Measurements from ENCODE around the gene OR1C1. TPM values are rescaled to one million over a fixed set of nuclear protein-coding genes. Genes with fewer than 3 reads are reported as not detected.
"Not testable (repeated sequence)": the region's sequence is repeated elsewhere in the genome, so short reads cannot be mapped to it uniquely, and the experiment has no call there.

OR1C1 gene
- total RNA-seq, result not detected

- no peak within 1 kb of the TSS for H3K4me3 ChIP-seq
- intact Hi-C loops (cut with DNase I; ENCODE audit: low total_unique reads) (no loop called here), in situ Hi-C loops (cut with MboI; ENCODE audit: low pct_ligation_motif_present in 1 of 4, low pct_unique_long_range_greater_than_20kb in 1 of 4, low sequenced_read_pairs in 3 of 4) (no loop called here)
- no peaks in the 10 kb centered on the region for H3K9me3 ChIP-seq
- H3K27ac ChIP-seq, result no peak within 1 kb of the TSS
- no peaks in the 10 kb centered on the region for H3K4me1 ChIP-seq
- DNase-seq, result no peak
- no peaks in the 10 kb centered on the region for H3K27me3 ChIP-seq
- TF ChIP-seq POLR2AphosphoS5 (IDR thresholded peaks at IDR 0.05), result no peak
- no peak for TF ChIP-seq POLR2A (IDR thresholded peaks at IDR 0.05)
- no peak for TF ChIP-seq EP300 (IDR thresholded peaks at IDR 0.05; ENCODE audit: low read depth)
- no peak for TF ChIP-seq CTCF (IDR thresholded peaks at IDR 0.05)
- WGBS, 2 donors (ENCODE audit: low coverage in 1 of 2), result 89 to 94% methylated on average over 3 of the region's 3 CpGs
- no peaks in the 10 kb centered on the region for H3K36me3 ChIP-seq
These were observed at the start of gene OR1C1 for GRCh38 chr1:247760456-247760855. OR1C1 (minus strand) TSS chr1:247760556; CDS start chr1:247758406, 2,150 bp downstream.

GRCh38 chr1:247797518-247797917, 37.2 kb upstream of the OR1C1 start:
- Histone ChIP-seq H3K4me1 (no peaks in the 10 kb centered on the region), H3K27me3 (no peaks in the 10 kb centered on the region), H3K27ac (no peak overlapping the region), H3K36me3 (no peaks in the 10 kb centered on the region), H3K9me3 (no peaks in the 10 kb centered on the region), H3K4me3 (no peak overlapping the region)
- TF ChIP-seq POLR2AphosphoS5 (IDR thresholded peaks at IDR 0.05) (no peak), POLR2A (IDR thresholded peaks at IDR 0.05) (no peak), EP300 (IDR thresholded peaks at IDR 0.05; ENCODE audit: low read depth) (no peak), CTCF (IDR thresholded peaks at IDR 0.05) (no peak)
- WGBS, 2 donors (ENCODE audit: low coverage in 1 of 2), result 40 to 41% methylated on average over 2 of the region's 2 CpGs
- in situ Hi-C loops (cut with MboI; ENCODE audit: low pct_ligation_motif_present in 1 of 4, low pct_unique_long_range_greater_than_20kb in 1 of 4, low sequenced_read_pairs in 3 of 4), result no loop called here
- no peak for DNase-seq
- intact Hi-C loops (cut with DNase I; ENCODE audit: low total_unique reads), result no loop called here

- Histone ChIP-seq H3K4me3 (no peak overlapping the region), H3K27ac (no peak overlapping the region), H3K4me1 (no peaks in the 10 kb centered on the region), H3K9me3 (no peaks in the 10 kb centered on the region), H3K36me3 (no peaks in the 10 kb centered on the region), H3K27me3 (no peaks in the 10 kb centered on the region)
- intact Hi-C loops (cut with DNase I; ENCODE audit: low total_unique reads) (no loop called here), in situ Hi-C loops (cut with MboI; ENCODE audit: low pct_ligation_motif_present in 1 of 4, low pct_unique_long_range_greater_than_20kb in 1 of 4, low sequenced_read_pairs in 3 of 4) (no loop called here)
- no peak for DNase-seq
- no peak for TF ChIP-seq POLR2AphosphoS5 (IDR thresholded peaks at IDR 0.05)
- TF ChIP-seq POLR2A (IDR thresholded peaks at IDR 0.05), result no peak
- TF ChIP-seq EP300 (IDR thresholded peaks at IDR 0.05; ENCODE audit: low read depth), result no peak
- no peak for TF ChIP-seq CTCF (IDR thresholded peaks at IDR 0.05)
These were observed 9.2 kb upstream of the OR1C1 start for GRCh38 chr1:247769603-247770002.

- H3K36me3 ChIP-seq; H3K27ac ChIP-seq; H3K9me3 ChIP-seq; H3K27me3 ChIP-seq; DNase-seq; in situ Hi-C loops (cut with MboI; ENCODE audit: low pct_ligation_motif_present in 1 of 4, low pct_unique_long_range_greater_than_20kb in 1 of 4, low sequenced_read_pairs in 3 of 4); H3K4me3 ChIP-seq; H3K4me1 ChIP-seq; intact Hi-C loops (cut with DNase I; ENCODE audit: low total_unique reads): not testable (repeated sequence)
- WGBS, 2 donors (ENCODE audit: low coverage in 1 of 2), result 90 to 100% methylated on average over 1 of the region's 1 CpG
These were observed 6.0 kb downstream of the OR1C1 start for GRCh38 chr1:247754311-247754710.

- H3K4me1 ChIP-seq, result no peaks in the 10 kb centered on the region
- no peak overlapping the region for H3K27ac ChIP-seq
- DNase-seq, result no peak
- no peak for TF ChIP-seq POLR2A (IDR thresholded peaks at IDR 0.05)
- no peak for TF ChIP-seq EP300 (IDR thresholded peaks at IDR 0.05; ENCODE audit: low read depth)
- WGBS, 2 donors (ENCODE audit: low coverage in 1 of 2), result no CpG with 5 or more reads among the region's 1 CpG
- no peaks in the 10 kb centered on the region for H3K9me3 ChIP-seq
- in situ Hi-C loops (cut with MboI; ENCODE audit: low pct_ligation_motif_present in 1 of 4, low pct_unique_long_range_greater_than_20kb in 1 of 4, low sequenced_read_pairs in 3 of 4), result no loop called here
- intact Hi-C loops (cut with DNase I; ENCODE audit: low total_unique reads), result no loop called here
- no peak overlapping the region for H3K4me3 ChIP-seq
- no peaks in the 10 kb centered on the region for H3K36me3 ChIP-seq
- H3K27me3 ChIP-seq, result no peaks in the 10 kb centered on the region
These were observed 10.5 kb downstream of the OR1C1 start for GRCh38 chr1:247749870-247750269.
